Endothelial cell of umbilical vein (primary cell): Measurements from ENCODE around the gene PYCR2. TPM values are rescaled to one million over a fixed set of nuclear protein-coding genes. Genes with fewer than 3 reads are reported as not detected.
A peak's percentile ranks its signal among the peaks of the same experiment; 100 is the strongest.

ENCODE experiments used
- BruUV-seq: library from RNA; stranded (reverse); fragments of 400-500 nt; replicated peaks from 2 replicates; lab custom pipeline; 2021; lab: Mats Ljungman, UMichigan
- CTCF ChIA-PET: fragments of 300-600, 350-600 bp; sonication (Branson Sonifier 250); formaldehyde crosslinking; loops from one replicate; lab custom pipeline; 2021; ENCODE audit warnings: antibody characterized with exemption, inconsistent platforms; lab: Charles Lee
- POLR2A ChIA-PET: fragments of 300-600, 350-600 bp; sonication (Branson Sonifier 250); formaldehyde crosslinking; loops from one replicate; lab custom pipeline; 2021; ENCODE audit warnings: antibody characterized with exemption, inconsistent platforms; lab: Charles Lee
- DNase-seq: peaks from one replicate; pipeline ENCODE4 v3.0.0-alpha.2; 2011; ENCODE audit warnings: low read depth, low spot score
- FAIRE-seq: peaks from 2 replicates; lab custom pipeline; 2011; peaks lifted over from hg19 to GRCh38; lab: Jason Lieb, UNC
- H2AFZ ChIP-seq: 2 replicates; pipeline ENCODE4 v1.6.0; 2012; ENCODE audit warnings: low read depth, low read length, control low read depth, inconsistent platforms
- H3K27ac ChIP-seq: 2 replicates; pipeline ENCODE4 v1.5.1; 2011; ENCODE audit warnings: low read depth, mild to moderate bottlenecking, control low read depth, low read length, moderate library complexity; ENCODE audit not compliant: insufficient read depth
- H3K27me3 ChIP-seq, 2 experiments: 2 replicates each; pipeline versions ENCODE4 v1.6.0 to v1.6.1; 2011; ENCODE audit warnings: low read length in 2 of 2, mixed read lengths in 1 of 2; ENCODE audit not compliant: control insufficient read depth in 2 of 2, insufficient read depth in 2 of 2
- H3K36me3 ChIP-seq, 2 experiments: 2 replicates in 1 of 2; 3 replicates in 1 of 2; pipeline ENCODE4 v1.5.1; 2011; ENCODE audit warnings: low read length in 2 of 2, mild to moderate bottlenecking in 1 of 2, moderate library complexity in 1 of 2; ENCODE audit not compliant: control insufficient read depth in 2 of 2, insufficient read depth in 2 of 2; ENCODE audit errors: extremely low read depth in 1 of 2
- H3K4me1 ChIP-seq: 3 replicates; pipeline ENCODE4 v1.5.1; 2011; ENCODE audit warnings: mild to moderate bottlenecking, low read length; ENCODE audit not compliant: control insufficient read depth, insufficient read depth; ENCODE audit errors: extremely low read depth
- H3K4me2 ChIP-seq: 2 replicates; pipeline ENCODE4 v1.6.1; 2011; ENCODE audit warnings: low read length, control low read depth, mixed read lengths; ENCODE audit not compliant: insufficient read depth
- H3K4me3 ChIP-seq, 3 experiments: fragments of 200-600 bp in 1 of 3; sonication (generic), shearing (Covaris generic) in 1 of 3; replicated peaks in 1 of 3; 2 replicates each; pipeline ENCODE4 v1.5.1; 2011 to 2016; ENCODE audit warnings: control low read depth in 3 of 3, low read length in 3 of 3, mild to moderate bottlenecking in 2 of 3, inconsistent platforms in 1 of 3, low read depth in 1 of 3, moderate library complexity in 1 of 3; ENCODE audit not compliant: insufficient read depth in 1 of 3
- H3K79me2 ChIP-seq: 2 replicates; pipeline ENCODE4 v1.6.0; 2012; ENCODE audit warnings: low read length, inconsistent platforms; ENCODE audit not compliant: control insufficient read depth, insufficient read depth
- H3K9ac ChIP-seq: replicated peaks from 2 replicates; pipeline ENCODE3; 2011; ENCODE audit warnings: low read length, control low read depth; ENCODE audit not compliant: insufficient read depth; ENCODE audit errors: extremely low read depth
- H3K9me1 ChIP-seq: replicated peaks from 3 replicates; pipeline ENCODE4 v1.6.0; 2011; ENCODE audit warnings: mild to moderate bottlenecking, low read length; ENCODE audit not compliant: control insufficient read depth, insufficient read depth; ENCODE audit errors: extremely low read depth
- H3K9me3 ChIP-seq: replicated peaks from 2 replicates; pipeline ENCODE4 v1.5.1; 2012; ENCODE audit warnings: low read length, inconsistent platforms; ENCODE audit not compliant: control insufficient read depth, insufficient read depth
- H4K20me1 ChIP-seq: replicated peaks from 2 replicates; pipeline ENCODE3; 2011; ENCODE audit warnings: mild to moderate bottlenecking, low read length; ENCODE audit not compliant: control insufficient read depth, insufficient read depth; ENCODE audit errors: extremely low read depth
- CTCF ChIP-seq, 2 donors: IDR thresholded peaks; 1 replicate in 1 of 2; 2 replicates in 1 of 2; pipeline ENCODE4 v1.5.1; 2011; ENCODE audit warnings: low read length in 2 of 2, mild to moderate bottlenecking in 2 of 2, moderate library complexity in 2 of 2, control low read depth in 1 of 2, inconsistent platforms in 1 of 2, low read depth in 1 of 2; ENCODE audit not compliant: insufficient read depth in 1 of 2; ENCODE audit errors: extremely low read depth in 1 of 2
- EZH2 ChIP-seq: IDR thresholded peaks from 2 replicates; pipeline ENCODE4 v1.6.1; 2012; ENCODE audit warnings: borderline replicate concordance, low read depth, mild to moderate bottlenecking, moderate library complexity, low read length, inconsistent platforms; ENCODE audit not compliant: severe bottlenecking
- FOS ChIP-seq: IDR thresholded peaks from 2 replicates; pipeline ENCODE4 v1.6.1; 2011; ENCODE audit warnings: mild to moderate bottlenecking, low read length, moderate library complexity, borderline replicate concordance; ENCODE audit not compliant: insufficient read depth
- JUN ChIP-seq: IDR thresholded peaks from 2 replicates; pipeline ENCODE4 v1.6.1; 2011; ENCODE audit warnings: borderline replicate concordance, low read depth; ENCODE audit not compliant: insufficient read length, insufficient read depth
- MYC ChIP-seq: IDR thresholded peaks from one replicate; pipeline ENCODE4 v1.6.1; 2011; ENCODE audit warnings: mild to moderate bottlenecking, low read depth, low read length
- POLR2AphosphoS5 ChIP-seq: IDR thresholded peaks from 2 replicates; pipeline ENCODE4 v1.6.1; 2012; ENCODE audit warnings: low read depth, mild to moderate bottlenecking, control low read depth, low read length, moderate library complexity; ENCODE audit not compliant: insufficient read depth
- dilution Hi-C: fragments of 300-500 bp; cut with MboI; formaldehyde crosslinking; loops from one replicate; pipeline ENCODE4 v1.15.0; 2019; ENCODE audit warnings: low sequenced_read_pairs; ENCODE audit not compliant: extremely low pct_ligation_motif_present
- intact Hi-C: fragments of 100-400 bp; cut with micrococcal nuclease; formaldehyde crosslinking; loops from one replicate; pipeline ENCODE4 v1.10.0; 2022
- polyA plus RNA-seq, 4 experiments: library from polyadenylated mRNA; depleted of rRNA in 3 of 4; stranded (reverse) in 3 of 4; unstranded in 1 of 4; fragments of >200 nt; gene quantifications; 2 replicates each; pipeline versions ENCODE4 v1.2.1 to v1.2.3, GENCODE V29; 2011 to 2012; ENCODE audit warnings: missing spikeins in 1 of 4
- total RNA-seq: library from RNA; stranded (reverse); gene quantifications from 2 replicates; pipeline ENCODE4 v1.2.3, GENCODE V29; 2021

The PYCR2 gene
- total and polyA plus RNA-seq, 2 donors (not counting 3 experiments of a cell fraction or from before 2014, with no cell fraction given) = 64.6 to 65.1 TPM

- no peak overlapping the region for H3K4me3 ChIP-seq
- no peaks in the 10 kb centered on the region for H3K9me1 ChIP-seq
- TF ChIP-seq EZH2 (no peak), CTCF (IDR thresholded peaks at IDR 0.05; ENCODE audit: extremely low read depth in 1 of 2, insufficient read depth in 1 of 2, low read depth in 1 of 2, low read length in 2 of 2) (no peak), POLR2AphosphoS5 (no peak), MYC (no peak), JUN (no peak), FOS (no peak)
- no peak overlapping the region for H3K27ac ChIP-seq
- ChIA-PET CTCF (interaction anchor here (0.6 to 4.7 kb wide), 5 partner anchors 9 to 406 kb away, joined by 3 to 40 read pairs (median 3); partner anchors contain the start of genes EPHX1 and LEFTY1), POLR2A (interaction anchor here (1.0 to 1.3 kb wide), 2 partner anchors 103 to 372 kb away, joined by 3 to 4 read pairs; partner anchors contain the start of gene SRP9)
- BruUV-seq = TSS peak; percentile 28
- H3K4me1 ChIP-seq = peaks cover 14% of the 10 kb centered on the region
- DNase-seq = no peak
- H3K9ac ChIP-seq = no peak overlapping the region
- dilution Hi-C loops (no loop called here), intact Hi-C loops (no loop called here)
- no peak overlapping the region for H2AFZ ChIP-seq
- no peaks in the 10 kb centered on the region for H3K79me2 ChIP-seq
- peak overlapping the region; percentile 81 for H3K4me2 ChIP-seq
- FAIRE-seq = no peak
- peaks cover 0 to under 1% of the 10 kb centered on the region in 2 experiments for H3K36me3 ChIP-seq
- no peaks in the 10 kb centered on the region for H4K20me1 ChIP-seq
- H3K9me3 ChIP-seq = no peaks in the 10 kb centered on the region
- H3K27me3 ChIP-seq = no peaks in the 10 kb centered on the region
Observed at GRCh38 chr1:225880636-225881035, 43.4 kb downstream of the PYCR2 start.
